ENCODE measurements around the gene USP14. TPM values are rescaled to one million over a fixed set of nuclear protein-coding genes. Genes with fewer than 3 reads are reported as not detected.
A peak's percentile ranks its signal among the peaks of the same experiment; 100 is the strongest.
"Not testable (repeated sequence)": the region's sequence is repeated elsewhere in the genome, so short reads cannot be mapped to it uniquely, and the experiment has no call there.

USP14 gene
- 14.7 and 14.8 TPM in 2 replicates for total RNA-seq

- DNase-seq (ENCODE audit: low read depth in 2 of 2): peak; percentile 95 to 99
Observed at GRCh38 chr18:158128-159036, at the start of gene USP14. Gene USP14, plus strand, starts transcription at chr18:158557. Its CDS starts 142 bp downstream, at chr18:158699.

- DNase-seq (ENCODE audit: low read depth in 2 of 2): not testable (repeated sequence)
Observed at GRCh38 chr18:108665-109063, 49.7 kb upstream of the USP14 start.

- peak in 1 of 2 donors; percentile 26 for DNase-seq (ENCODE audit: low read depth in 2 of 2)
Observed at GRCh38 chr18:109130-109921, 49.0 kb upstream of the USP14 start.

GRCh38 chr18:109922-110261 is 48.5 kb upstream of the USP14 start:
- DNase-seq (ENCODE audit: low read depth in 2 of 2): peak in 1 of 2 donors; percentile 11

- DNase-seq (ENCODE audit: low read depth in 2 of 2): peak in 1 of 2 donors; percentile 6
Observed at GRCh38 chr18:110351-111201, 47.8 kb upstream of the USP14 start.

GRCh38 chr18:111306-112014 is 46.9 kb upstream of the USP14 start:
- peak; percentile 42 to 87 for DNase-seq (ENCODE audit: low read depth in 2 of 2)

- DNase-seq (ENCODE audit: low read depth in 2 of 2): not testable (repeated sequence)
Observed at GRCh38 chr18:112015-112733, 46.2 kb upstream of the USP14 start.

GRCh38 chr18:120539-121260 is 37.7 kb upstream of the USP14 start:
- not testable (repeated sequence) for DNase-seq (ENCODE audit: low read depth in 2 of 2)

GRCh38 chr18:135045-135444 is 23.3 kb upstream of the USP14 start:
- no peak for DNase-seq (ENCODE audit: low read depth in 2 of 2)

GRCh38 chr18:136433-136832 is 21.9 kb upstream of the USP14 start:
- DNase-seq (ENCODE audit: low read depth in 2 of 2): no peak

- DNase-seq (ENCODE audit: low read depth in 2 of 2): no peak
Observed at GRCh38 chr18:137327-137726, 21.0 kb upstream of the USP14 start.

GRCh38 chr18:140670-141266 is 17.6 kb upstream of the USP14 start:
- DNase-seq (ENCODE audit: low read depth in 2 of 2): no peak

GRCh38 chr18:142624-143296 is 15.6 kb upstream of the USP14 start:
- peak in 1 of 2 donors; percentile 60 for DNase-seq (ENCODE audit: low read depth in 2 of 2)

- no peak for DNase-seq (ENCODE audit: low read depth in 2 of 2)
Observed at GRCh38 chr18:148841-149240, 9.5 kb upstream of the USP14 start.

- DNase-seq (ENCODE audit: low read depth in 2 of 2): no peak
Observed at GRCh38 chr18:154151-154550, 4.2 kb upstream of the USP14 start.

GRCh38 chr18:155688-156087 is 2.7 kb upstream of the USP14 start:
- no peak for DNase-seq (ENCODE audit: low read depth in 2 of 2)

GRCh38 chr18:156514-157230 is 1.7 kb upstream of the USP14 start:
- no peak for DNase-seq (ENCODE audit: low read depth in 2 of 2)

Measured in lung microvascular endothelial cell (primary cell).